GM19467 (cell line): Measurements from ENCODE around the gene TCF21.

Experiments
- ATAC-seq: cut with Tn5 transposase; IDR thresholded peaks from one replicate; pipeline ENCODE4 v1.9.1; 2021; ENCODE audit warnings: mild to moderate bottlenecking, moderate library complexity; ENCODE audit not compliant: unreplicated experiment

TCF21 gene

DNA sequence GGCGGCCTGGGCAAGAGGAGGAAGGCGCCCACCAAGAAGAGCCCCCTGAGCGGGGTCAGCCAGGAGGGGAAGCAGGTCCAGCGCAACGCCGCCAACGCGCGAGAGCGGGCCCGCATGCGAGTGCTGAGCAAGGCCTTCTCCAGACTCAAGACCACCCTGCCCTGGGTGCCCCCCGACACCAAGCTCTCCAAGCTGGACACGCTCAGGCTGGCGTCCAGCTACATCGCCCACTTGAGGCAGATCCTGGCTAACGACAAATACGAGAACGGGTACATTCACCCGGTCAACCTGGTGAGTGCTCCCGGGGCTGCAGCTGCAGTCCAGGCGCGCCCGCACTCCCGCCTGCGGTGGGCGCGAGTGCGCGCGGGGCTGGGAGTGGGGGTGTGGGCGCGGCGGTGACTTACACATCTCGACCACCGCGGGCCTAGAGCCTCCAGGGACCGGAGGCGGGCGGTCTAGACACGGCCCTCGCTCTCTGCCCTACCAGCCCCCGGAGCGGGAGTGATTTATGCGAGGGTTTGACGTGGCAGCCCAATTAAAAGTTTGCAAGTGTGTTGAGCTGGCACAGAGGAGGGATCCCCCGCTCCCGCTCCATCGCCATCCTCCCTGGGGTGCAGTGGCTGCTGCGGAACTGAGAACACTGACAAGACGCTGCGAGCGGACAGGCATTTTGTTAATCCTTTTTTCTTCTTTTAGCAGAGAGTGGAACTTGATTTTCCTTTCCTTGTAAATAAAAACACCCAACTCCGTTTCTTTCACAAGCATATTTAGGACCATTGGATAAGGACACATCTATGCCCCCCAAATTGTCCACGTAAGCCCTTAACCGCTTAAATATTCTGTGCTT, 867 bp downstream of the TCF21 start:
- no peak for ATAC-seq

DNA sequence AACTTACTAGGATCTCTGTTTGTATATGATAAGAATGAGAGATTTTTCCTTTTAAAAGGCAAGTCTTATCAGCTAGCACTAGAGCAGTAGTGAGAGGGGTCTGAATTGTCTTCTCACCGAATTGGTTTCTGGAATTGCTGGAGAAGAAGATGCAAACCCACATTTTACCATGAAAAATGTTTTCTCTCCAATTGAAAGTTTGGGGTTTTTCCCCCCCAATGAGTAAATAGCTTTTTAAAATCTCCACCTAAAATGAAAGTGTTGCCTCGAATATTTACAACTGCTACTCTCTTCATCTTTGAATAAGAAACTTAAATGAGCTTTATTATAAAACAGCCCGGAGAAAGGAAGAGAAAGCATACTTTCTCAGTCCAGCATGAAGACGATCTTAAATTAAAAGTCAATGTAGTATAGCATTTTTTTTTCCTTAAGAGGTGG, 1.8 kb downstream of the TCF21 start:
- no peak for ATAC-seq

DNA sequence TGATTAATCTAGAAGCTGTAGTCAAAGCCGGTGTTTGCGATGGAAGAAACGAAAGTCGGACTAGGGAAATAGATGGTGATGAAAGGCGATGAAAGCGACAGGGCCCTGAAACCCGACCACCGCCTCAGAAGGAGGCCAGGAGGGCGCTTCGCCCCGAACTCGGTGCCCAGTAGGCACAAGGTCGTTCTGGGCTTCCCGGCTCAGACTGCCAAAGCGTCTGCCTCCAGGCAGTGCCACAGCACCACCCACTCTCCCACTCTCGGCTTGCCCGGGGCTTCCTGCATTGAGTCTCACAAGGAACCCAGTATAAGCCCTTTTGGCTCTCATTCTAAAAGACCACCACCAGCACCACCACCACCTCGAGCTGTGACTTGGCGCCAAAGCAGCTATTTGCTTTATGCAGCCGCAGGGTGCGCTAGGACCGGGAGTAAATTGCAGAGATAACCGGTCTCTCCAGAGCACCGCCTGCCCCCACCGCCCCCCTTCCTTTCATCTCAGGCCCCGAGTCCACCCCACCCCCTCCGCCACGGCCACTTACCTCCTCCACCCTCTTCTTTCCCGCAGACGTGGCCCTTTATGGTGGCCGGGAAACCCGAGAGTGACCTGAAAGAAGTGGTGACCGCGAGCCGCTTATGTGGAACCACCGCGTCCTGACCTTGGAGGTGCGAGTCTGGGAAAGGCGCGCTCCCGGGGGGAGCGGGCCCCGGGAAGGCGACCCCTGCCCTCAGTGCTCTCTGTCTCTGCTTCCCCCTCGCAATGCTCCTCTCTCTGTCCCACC, 2.4 kb downstream of the TCF21 start:
- ATAC-seq, result no peak

DNA sequence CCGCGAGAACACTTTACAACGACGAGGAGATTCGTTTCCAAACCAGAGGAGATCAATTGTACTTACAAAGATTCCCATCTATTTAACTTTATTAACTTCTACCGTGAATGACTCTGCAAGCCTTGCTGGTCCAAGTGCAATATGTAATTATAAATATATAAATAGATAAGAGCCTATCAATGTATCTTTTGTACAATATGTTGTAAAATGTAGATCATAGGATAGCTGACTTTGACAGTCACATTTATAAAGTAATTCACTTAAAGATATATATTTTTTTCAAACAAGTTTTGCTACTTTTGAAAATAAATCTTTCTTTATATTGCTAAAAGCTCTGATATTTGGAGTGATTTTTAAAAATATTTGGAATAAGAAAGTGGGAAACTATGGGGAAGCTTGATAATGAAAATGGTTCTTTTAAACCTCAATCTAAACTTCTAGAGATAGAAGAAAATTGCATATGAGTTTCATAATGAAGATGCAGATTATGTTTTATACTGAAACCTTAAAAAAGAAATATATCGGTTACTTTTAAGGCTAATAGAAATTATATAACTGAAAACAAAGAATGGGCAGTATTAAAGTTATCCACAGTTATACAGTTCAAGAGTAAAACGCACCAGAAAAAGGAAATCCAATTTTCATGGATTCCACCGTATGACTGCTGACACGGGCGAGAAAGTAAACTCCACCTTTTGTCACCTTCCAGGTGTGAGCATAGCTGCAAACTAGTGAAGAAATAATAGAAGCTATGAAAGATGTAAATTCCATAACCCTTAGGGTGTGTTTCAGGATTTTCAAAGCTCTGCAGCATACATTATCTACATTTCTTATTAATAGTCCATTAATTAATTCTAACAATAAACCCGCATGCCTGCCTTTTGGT, 3.3 kb downstream of the TCF21 start:
- no peak for ATAC-seq

DNA sequence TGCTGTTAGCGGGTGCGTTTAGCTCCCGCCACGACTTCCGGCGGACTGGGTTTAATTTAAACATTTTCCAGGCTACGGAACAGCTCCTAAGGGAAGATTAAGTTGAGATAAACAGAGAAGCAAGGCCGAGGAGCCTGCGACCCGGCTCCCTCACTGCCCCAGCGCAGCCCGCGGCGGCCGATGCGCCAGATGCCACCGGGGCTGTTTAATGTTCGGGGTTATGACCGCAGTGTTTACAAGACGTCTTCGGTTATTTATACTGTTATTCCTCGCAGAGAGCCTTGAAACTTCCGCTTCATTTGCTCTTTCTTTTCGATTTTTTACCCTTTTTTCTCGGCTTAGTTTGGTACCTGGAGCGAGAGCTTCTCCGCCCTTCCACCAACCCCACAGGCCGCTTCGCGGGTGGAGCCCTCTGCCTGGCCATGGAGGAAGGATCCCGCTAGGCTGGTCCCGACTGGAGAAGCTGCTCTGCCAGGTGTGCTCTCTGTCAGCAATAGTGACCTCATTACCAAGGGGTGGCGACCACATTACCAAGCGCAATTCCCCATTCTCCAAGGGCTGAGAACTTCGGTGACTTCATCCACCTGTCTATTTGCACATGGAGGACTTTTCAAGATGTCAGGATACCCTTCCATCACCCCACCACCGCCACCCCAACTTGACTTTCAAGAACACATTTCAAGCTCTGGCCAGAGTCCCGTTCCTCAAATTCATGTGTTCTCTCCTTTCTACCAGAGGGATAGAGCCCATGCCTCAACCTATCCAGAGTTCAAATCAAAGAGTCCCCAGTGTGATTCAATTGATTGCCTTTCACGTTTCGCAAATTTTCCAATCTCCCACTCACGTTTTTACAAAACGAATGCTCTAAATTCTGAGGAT, 4.1 kb downstream of the TCF21 start:
- no peak for ATAC-seq

DNA sequence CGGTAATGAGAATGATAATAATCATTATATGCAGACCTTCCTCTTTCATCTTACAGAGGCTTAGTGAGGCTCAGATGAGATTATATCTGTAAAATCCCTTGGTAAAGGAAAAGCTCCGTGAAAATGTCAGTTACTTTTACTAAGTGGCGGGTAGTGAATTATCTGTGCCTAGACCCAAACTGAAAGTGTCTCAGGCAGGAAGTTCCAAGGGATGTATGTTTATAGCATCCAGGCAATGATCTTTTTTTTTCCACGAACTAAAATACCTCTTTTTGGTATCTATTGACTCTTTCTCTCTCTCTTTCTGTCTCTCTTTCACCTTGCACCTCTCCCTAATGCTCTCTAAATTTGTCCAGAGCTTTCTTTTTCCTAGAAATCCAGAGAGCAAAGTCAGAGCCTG, 5.0 kb downstream of the TCF21 start:
- no peak for ATAC-seq

DNA sequence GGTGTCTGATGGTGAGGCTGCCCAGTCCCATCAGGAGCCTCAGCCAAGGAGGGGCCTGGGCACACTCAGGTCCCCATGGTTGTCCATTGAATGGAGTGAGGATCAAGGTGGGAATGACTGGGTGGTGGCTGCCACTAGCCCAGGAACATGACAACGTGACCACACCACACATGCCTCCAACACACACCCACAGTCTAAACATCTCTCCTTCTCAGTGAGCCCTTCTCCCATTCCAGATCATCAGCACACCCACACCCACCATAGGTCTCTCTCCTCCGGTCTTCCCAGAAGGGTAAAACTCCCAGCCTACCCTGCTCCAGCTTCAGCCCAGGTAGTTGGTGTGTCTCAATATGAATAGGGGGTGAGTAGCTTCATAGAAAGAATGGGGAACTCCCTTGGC, 5.5 kb downstream of the TCF21 start:
- ATAC-seq, result no peak

DNA sequence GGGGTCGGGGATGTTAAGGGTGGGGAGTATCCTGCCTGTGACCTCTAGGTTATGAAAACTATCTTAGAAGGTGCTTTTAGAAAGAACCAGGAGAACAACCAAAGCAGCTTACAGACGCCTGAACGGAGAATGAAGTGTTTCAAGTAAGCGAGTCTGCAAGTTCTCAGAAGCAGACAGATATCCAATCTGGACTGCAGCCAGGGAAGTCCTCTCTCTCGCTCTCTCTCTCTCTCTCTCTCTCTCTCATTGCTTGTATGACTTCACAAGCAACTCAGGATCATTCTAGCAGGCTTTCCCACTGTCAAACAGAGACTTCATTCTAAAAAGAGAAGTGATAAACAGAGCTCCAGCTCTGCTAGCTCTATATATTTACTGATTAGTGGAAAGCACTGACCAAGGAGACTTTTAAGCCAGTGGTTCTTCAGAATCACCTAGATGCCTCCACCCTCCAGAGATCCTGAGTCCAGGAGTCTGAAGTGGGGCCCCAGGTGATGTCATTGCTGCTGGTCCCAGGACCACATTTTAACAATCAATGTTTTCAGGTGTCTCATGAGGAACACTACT, 6.0 kb downstream of the TCF21 start:
- no peak for ATAC-seq

DNA sequence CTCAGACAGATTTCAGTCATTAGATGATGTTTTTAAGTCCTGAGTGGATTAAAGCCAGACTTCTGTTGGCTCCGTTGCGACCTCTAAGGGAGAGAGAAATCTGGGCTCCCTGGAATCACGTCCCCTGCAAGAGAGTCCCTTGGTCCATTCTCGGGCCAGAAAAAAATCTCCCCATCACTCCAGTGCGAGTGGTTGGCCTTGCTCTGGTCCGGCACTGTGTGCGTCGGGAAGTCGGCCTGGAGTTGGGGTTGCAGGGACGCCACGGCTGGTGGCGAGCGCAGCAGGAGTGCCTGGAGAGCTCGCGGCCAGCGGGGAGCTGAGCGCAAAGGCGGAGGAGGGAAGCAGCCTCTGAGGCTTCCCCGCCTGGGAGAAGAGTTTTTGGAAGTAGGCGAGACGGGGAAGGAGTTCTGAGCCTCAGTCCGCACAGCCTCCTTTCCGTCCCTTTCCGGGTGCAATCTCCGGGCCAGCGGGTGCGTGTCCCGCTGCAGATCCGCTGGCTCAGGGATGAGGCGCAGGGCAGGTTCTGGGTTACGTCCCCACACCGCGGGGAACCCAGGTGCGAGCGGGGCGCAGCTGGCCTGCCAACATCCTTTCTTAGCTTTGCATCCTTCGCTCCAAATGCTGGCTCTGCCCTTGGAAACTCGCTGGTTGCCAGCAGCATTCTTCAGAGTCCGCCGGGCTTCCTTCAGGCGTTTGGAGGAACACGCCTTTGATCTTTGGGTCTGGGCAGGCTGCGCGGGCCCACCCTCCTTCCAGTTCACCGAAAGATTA, 6.8 kb downstream of the TCF21 start:
- ATAC-seq, result no peak

DNA sequence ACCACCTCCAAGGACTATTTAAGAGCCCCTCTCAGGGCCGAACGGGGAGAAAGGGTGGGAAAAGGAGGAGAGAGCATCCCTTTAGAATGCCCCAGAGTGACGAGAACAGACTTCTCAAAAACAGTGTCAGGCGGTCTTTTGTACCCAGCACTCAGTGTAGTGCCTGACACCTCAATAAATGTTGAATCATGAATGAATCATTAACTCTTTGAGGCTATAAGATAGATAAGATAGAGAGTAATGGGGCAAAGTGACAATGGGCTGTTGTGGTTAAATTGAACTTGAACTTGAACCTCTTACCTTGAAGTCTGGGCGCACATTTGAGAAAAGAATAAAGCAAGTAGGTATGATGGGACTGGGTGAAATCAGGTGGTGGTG, 7.4 kb downstream of the TCF21 start:
- no peak for ATAC-seq

DNA sequence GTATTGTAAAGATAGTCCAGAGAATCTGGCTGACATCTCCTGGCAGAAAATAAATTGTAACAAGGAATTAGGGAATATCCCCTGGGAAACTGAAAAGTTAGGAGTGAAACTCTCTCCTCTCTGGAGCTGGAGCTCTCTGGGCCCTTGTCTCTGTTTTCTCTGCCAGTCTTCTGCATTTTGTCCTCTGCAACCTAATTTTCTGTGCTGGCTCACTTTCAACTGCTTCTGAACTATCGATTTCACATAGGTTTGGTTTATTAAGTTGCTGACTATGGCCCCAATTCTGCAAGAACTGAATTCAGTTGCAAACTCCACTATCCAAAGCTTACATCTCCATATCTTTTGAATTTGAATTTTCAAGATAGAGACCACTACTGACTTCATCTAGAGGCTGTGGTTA, 9.3 kb downstream of the TCF21 start:
- ATAC-seq, result no peak

DNA sequence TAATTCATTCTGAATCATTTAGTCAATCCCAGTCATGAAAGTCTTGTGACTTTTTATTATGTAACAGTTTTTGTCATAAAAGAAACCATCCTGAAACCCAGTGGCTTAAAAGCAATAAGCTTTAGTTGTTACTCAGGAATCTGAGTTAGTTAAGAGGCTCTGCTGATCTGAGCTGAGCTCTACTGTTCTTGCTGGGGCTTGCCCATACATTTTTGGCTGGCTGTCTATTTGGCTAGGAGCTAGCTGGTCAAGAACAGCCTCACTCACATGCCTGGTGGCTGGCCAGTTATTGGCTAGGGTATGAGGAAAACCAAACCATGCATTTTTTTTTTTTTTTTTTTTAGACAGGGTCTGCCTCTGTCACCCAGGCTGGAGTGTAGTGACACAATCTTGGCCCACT, 10.6 kb downstream of the TCF21 start:
- no peak for ATAC-seq

DNA sequence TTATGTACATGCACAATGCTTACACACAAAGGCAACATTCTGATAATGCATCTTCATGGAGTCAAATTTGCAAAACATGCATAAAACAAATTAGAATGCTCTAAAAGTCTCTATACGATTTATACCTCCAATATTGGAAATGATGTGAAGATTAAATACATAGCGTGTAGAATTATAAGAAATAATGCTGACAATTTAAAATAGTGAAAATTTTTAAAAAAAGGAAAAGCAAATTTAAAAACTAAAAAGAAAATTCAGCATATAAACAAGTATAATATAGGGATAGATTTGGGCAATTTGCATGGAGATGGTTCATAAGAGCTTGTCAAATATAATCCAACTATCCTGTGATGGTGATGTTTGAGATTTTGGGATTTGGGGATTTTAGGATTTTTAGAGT, 14.9 kb downstream of the TCF21 start:
- ATAC-seq, result no peak

DNA sequence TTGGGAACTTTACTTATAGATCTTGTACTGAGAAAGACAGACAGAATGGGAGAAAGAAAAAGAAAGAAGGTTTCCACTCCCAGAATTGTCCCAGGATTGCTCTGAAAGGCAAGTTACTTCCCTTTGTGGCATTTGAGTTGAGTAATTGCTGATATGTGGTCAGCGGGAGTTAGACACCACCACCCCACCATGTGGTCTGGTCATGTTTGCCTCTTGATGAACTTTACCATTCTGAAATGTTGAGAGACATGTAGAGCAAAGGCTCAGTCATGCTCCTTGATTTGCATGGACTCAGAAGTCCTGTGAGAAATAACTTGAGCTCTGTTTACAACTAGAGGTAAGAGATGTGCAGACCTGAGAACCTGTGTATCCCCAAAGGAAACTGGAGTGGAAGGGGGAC, 17.1 kb downstream of the TCF21 start:
- ATAC-seq, result no peak

DNA sequence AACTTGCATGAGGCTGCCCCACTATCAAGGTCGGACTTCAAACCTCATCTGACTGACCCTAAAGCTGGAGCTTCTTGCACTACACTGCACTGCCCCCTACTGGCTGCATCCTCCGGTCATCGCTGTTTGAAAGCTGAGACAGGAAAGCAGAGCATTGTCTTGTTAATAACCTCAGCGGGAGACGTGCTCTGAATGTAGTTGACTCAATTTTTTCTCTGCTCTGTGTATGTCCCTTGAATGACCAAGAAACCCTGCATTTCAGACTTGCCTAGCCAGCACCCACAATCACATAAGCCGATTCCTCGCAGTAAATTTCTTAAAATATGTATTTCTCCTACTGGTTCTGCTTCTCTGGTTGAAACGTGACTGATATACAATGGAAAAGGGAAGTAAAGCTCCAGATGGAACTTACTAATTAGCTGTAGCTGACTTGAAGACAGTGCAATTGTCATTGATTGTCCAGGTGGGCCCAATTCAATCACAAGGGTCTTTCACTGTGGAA, 27.8 kb downstream of the TCF21 start:
- peak; percentile 73 for ATAC-seq

DNA sequence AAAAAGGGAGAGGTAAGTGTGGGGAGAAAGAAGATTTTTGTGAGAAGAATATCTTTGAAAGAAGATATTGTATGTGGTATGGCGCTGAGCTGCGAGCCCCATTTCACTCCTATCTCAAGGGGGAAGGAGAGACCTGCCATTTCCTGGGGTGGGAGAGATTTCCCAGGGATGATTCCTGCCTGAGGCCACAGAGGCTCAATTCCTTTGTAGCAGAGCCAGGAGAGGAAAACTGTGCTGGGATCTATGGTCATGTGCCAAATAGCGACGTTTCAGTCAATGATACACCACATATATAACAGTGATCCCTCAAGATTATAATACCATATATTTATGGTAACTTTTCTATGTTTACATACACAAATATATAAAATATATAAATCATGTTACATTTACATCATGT, 28.9 kb downstream of the TCF21 start:
- ATAC-seq, result no peak

DNA sequence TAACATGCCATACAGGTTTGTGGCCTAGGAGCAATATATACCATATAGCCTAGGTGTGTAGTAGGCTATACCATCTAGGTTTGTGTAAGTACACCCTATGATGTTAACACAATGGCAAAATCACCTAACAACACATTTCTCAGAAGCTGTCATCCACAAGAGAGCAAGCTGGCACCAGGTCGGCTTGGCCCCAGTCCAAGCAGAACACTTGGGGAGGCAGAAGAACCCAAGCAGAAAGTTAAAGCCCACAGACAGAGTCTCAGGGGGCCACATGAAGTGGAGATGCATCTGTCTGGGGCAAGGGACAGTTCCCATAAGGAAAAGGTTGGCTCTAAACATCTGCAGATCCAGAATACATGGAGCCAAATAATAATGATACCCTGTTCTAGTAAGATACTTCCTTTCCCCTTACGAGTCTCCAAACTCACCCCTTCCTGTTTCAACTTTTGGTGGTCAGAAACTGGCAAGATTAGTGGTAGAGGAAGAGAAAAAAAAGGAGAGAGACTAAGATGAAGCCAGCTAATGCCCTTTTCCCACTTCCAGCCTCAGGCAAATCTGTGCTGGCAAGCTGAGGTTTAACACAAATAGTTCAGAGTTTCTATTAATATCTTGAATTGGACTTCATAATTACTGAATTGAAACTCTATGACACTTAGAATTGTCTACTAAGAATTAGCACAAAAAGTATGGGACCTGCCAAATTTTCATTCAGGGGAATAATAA, 29.5 kb downstream of the TCF21 start:
- no peak for ATAC-seq

DNA sequence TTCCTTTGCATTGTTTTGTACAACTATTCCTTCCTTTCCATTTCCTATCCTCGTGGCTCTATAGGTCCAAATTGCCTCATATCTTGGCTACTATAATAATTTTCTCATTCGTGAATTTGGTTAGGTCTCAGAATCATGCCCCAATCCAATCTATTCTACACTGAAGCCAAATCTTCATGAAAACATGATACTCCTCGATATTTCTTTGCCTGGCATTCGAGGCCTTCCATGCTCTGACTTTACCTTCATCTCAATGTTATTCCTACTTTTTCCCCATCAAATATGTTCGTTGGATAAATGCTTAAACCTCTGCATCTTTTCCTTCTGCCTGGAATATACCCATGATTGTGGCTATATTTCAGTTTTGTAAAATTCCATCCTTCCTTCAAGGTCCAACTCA, 30.4 kb downstream of the TCF21 start:
- ATAC-seq, result no peak
